ENCODE measurements around the gene WDR17. TPM values are rescaled to one million over a fixed set of nuclear protein-coding genes. Genes with fewer than 3 reads are reported as not detected.

Gene WDR17
- total RNA-seq, 4 donors from 2014 or later, result 1.3 to 4.8 (median 2.0) TPM

DNA sequence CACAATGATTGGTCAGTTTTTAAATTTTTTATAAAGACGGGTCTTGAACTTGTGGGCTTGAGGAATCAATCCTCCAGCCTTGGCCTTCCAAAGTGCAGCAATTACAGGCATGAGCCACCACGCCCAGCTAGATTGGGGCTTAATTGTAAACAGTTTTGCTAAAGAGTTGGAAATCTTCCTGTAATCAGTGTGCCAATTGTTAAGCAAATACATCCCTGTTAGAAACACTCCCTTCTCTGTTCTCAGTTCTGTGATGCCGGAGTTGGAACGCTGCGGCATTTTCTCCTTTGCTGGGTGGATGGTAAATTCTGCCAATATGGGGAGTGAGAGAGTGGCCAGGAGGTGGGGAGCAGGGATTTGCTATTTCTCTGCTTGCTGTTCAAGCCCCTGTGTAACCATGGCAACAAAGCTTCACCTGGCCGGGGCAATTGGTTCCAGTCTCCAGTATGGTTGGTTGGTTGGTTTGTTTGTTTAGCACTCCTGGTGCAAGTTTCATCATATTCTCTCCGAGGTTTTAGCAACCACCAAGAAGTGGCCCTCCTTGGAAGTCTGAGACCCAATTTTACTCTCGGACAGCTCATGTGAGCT is 132.8 kb downstream of the WDR17 start:
- TF ChIP-seq, protein P1, sequence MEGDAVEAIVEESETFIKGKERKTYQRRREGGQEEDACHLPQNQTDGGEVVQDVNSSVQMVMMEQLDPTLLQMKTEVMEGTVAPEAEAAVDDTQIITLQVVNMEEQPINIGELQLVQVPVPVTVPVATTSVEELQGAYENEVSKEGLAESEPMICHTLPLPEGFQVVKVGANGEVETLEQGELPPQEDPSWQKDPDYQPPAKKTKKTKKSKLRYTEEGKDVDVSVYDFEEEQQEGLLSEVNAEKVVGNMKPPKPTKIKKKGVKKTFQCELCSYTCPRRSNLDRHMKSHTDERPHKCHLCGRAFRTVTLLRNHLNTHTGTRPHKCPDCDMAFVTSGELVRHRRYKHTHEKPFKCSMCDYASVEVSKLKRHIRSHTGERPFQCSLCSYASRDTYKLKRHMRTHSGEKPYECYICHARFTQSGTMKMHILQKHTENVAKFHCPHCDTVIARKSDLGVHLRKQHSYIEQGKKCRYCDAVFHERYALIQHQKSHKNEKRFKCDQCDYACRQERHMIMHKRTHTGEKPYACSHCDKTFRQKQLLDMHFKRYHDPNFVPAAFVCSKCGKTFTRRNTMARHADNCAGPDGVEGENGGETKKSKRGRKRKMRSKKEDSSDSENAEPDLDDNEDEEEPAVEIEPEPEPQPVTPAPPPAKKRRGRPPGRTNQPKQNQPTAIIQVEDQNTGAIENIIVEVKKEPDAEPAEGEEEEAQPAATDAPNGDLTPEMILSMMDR (IDR thresholded peaks at IDR 0.05; ENCODE audit: low read depth), result no peak

DNA sequence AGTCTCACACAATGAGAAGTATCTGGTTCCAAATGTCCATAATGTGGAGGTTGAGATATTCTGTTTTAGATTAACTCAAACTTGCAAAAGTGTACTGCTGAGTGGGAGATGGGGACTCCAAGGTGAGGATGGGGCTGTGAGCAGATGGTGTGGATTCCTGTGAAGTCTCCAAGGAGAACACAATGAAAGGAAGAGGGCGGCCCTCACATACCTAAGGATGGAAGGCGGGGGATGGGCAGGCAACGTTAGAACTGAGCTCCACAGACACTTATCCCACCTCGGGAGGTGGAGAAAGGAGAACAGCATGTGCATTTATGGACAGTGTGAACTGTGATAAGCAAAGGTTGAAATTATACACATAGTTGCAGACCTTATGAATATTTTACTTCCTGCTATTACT is 139.7 kb downstream of the WDR17 start:
- TF ChIP-seq, protein P1 (IDR thresholded peaks at IDR 0.05; ENCODE audit: low read depth), result no peak

DNA sequence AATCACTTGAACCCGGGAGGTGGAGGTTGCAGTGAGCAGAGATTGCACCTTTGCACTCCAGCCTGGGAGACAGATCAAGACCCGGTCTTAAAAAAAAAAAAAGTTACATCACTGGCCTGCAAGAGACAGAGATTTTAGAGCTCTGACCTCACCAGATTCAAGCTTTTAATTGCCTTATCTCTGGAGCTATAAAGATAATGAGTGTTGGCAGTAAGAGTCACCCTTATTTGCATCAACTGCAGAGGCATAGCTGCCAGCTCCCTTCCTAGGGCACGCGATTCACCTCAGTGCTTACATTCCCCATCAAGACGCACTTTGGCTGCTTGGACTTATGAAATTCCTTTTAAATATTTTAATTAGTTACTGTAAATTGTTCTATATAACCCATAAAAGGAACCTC is 142.2 kb downstream of the WDR17 start:
- TF ChIP-seq, protein P1 (IDR thresholded peaks at IDR 0.05; ENCODE audit: low read depth), result no peak

DNA sequence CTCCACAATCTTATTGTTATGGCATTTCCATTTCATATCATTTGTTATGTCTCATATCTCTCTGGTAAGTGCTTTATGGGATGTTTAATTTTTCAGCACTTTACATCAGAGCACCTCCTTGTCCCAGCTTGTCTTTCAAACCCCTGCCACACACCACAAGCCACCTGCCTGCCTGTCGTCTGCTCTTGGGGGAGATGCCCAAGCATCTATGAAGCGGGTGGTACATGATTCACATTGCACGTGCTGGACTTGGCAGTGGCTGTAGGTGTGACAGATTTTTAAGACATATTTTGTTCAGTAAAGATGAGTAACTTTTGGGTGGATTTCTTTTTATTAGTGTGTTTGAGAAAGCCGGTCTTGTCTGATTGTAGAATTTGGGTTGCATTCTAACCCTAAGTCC is 143.9 kb downstream of the WDR17 start:
- TF ChIP-seq, protein P1 (IDR thresholded peaks at IDR 0.05; ENCODE audit: low read depth), result no peak

DNA sequence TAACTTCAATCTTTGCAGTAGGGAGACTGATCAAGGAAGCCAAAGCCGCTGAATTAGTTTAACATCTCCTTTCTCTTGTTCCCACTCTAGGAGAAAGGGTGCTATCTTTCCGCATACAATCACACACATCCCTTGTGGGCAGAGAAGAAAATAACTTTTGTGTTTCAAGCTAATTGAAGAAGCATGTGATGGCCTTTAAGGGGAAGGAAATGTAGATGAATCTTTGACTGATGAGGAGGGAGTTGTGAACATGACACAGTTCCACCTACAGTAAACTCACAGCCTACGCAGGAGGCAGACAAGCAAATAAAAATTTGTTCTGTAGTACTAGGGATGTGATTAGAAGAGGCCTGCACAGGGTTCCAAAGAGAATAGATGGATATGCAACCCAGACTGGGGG is 144.5 kb downstream of the WDR17 start:
- TF ChIP-seq, protein P1 (IDR thresholded peaks at IDR 0.05; ENCODE audit: low read depth), result no peak

DNA sequence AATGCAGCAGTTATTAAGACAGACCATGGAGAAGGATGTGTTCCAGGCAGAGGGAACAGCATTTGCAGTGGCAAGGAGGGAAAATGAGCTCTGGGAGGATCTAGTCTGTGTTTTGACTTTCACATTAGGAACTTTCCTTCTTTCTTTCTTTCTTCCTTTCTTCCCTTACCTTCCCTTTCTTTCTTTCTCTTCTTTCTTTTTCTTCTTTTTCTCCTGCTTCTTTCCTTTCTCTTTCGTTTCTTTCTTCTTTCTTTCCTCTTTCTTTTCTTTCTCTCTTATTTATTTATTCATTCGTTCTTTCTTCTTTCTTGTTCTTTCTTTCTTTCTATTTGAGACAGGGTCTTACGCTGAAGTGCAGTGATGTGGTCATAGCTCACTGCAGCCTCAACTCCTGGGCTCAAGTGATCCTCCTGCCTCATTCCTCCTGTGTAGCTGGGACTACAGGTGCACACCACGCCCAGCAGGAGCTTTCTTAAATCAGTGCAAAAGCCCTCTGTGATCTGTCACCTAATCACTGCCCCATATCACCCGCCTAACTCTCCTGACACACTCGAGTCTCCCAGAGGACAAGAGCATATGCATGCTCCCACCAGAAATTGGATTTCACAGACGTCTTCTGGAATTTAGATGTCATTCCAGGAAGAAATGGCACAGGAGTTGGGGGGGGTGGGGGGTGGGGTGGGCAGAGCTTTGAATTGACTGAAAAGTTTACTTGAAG is 145.1 kb downstream of the WDR17 start:
- TF ChIP-seq, protein P1 (IDR thresholded peaks at IDR 0.05; ENCODE audit: low read depth), result no peak

DNA sequence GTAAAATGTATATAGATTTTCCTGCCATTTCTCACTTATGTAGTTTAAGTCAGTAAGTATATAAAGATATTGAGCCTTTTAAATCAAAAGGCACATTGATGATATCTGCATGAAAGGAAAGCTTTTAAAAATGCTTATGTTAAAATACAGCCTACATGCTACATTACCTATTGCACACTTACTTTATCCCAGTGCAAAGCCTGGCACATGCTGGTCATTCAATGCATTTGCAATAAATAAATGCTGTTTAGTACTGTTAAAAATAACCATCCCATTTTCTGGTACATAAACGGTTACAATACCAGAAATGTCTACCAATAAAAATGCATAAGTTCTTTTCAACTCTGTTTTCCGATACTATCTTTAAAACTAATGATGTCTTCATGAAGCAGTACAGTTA is 151.9 kb downstream of the WDR17 start:
- TF ChIP-seq, protein P1 (IDR thresholded peaks at IDR 0.05; ENCODE audit: low read depth), result no peak

Measured in subcutaneous adipose tissue (tissue), 4 donors.